HepG2 (cell line): Measurements from ENCODE around the gene NRAP. TPM values are rescaled to one million over a fixed set of nuclear protein-coding genes. Genes with fewer than 3 reads are reported as not detected.

Source experiments
- ARID5B ChIP-seq: IDR thresholded peaks from 2 replicates; pipeline ENCODE4 v1.4.0; 2020; ENCODE audit warnings: mild to moderate bottlenecking, missing genetic modification reagents
- GMEB2 ChIP-seq: IDR thresholded peaks from 2 replicates; pipeline ENCODE4 v1.6.1; 2016; ENCODE audit warnings: missing biosample characterization, missing genetic modification reagents, low read depth
- HDAC1 ChIP-seq: sonication (generic); formaldehyde crosslinking; IDR thresholded peaks from 2 replicates; pipeline ENCODE4 v1.5.1; 2020; ENCODE audit warnings: mild to moderate bottlenecking, missing genetic modification reagents
- HIC2 ChIP-seq: sonication (generic); formaldehyde crosslinking; IDR thresholded peaks from 2 replicates; pipeline ENCODE4 v1.9.0; 2022; ENCODE audit warnings: low read depth, missing genetic modification reagents
- HOXA9 ChIP-seq: sonication (generic); formaldehyde crosslinking; IDR thresholded peaks from 2 replicates; pipeline ENCODE4 v1.8.1; 2022; ENCODE audit warnings: missing genetic modification reagents, mild to moderate bottlenecking, moderate library complexity, borderline replicate concordance
- ISL2 ChIP-seq: sonication (generic); formaldehyde crosslinking; IDR thresholded peaks from 2 replicates; pipeline ENCODE4 v1.5.0; 2020; ENCODE audit warnings: missing genetic modification reagents
- MEF2D ChIP-seq: sonication (generic); formaldehyde crosslinking; IDR thresholded peaks from 2 replicates; pipeline ENCODE4 v1.5.1; 2020; ENCODE audit warnings: mild to moderate bottlenecking, missing genetic modification reagents
- NFATC3 ChIP-seq: sonication (generic); formaldehyde crosslinking; IDR thresholded peaks from 2 replicates; pipeline ENCODE4 v1.5.1; 2020; ENCODE audit warnings: mild to moderate bottlenecking, missing genetic modification reagents
- POLR2AphosphoS2 ChIP-seq: IDR thresholded peaks from 2 replicates; pipeline ENCODE4 v1.6.1; 2011; ENCODE audit warnings: low read depth, low read length, improper control_type of control experiment
- PRPF4 ChIP-seq: fragments of 200-400 bp; formaldehyde crosslinking; IDR thresholded peaks from 2 replicates; pipeline ENCODE4 v1.6.1; 2016; ENCODE audit warnings: low read length, low read depth; ENCODE audit not compliant: poor library complexity, severe bottlenecking
- SIX1 ChIP-seq: sonication (generic); formaldehyde crosslinking; IDR thresholded peaks from 2 replicates; pipeline ENCODE4 v1.4.0; 2020; ENCODE audit warnings: missing genetic modification reagents, borderline replicate concordance
- STAG1 ChIP-seq: sonication (generic); formaldehyde crosslinking; IDR thresholded peaks from 2 replicates; pipeline ENCODE4 v1.4.0; 2020; ENCODE audit warnings: missing genetic modification reagents
- ZBTB1 ChIP-seq: sonication (generic); formaldehyde crosslinking; IDR thresholded peaks from 2 replicates; pipeline ENCODE4 v1.4.0; 2020; ENCODE audit warnings: missing genetic modification reagents, borderline replicate concordance
- ZNF143 ChIP-seq: sonication (generic); formaldehyde crosslinking; IDR thresholded peaks from 2 replicates; pipeline ENCODE4 v1.4.0; 2020; ENCODE audit warnings: missing genetic modification reagents
- ZNF335 ChIP-seq: sonication (generic); formaldehyde crosslinking; IDR thresholded peaks from 2 replicates; pipeline ENCODE4 v1.4.0; 2020; ENCODE audit warnings: missing genetic modification reagents
- ZNF574 ChIP-seq: sonication (generic); formaldehyde crosslinking; IDR thresholded peaks from 2 replicates; pipeline ENCODE4 v1.4.0; 2020; ENCODE audit warnings: missing genetic modification reagents
- ZNF629 ChIP-seq: sonication (generic); formaldehyde crosslinking; conservative IDR thresholded peaks from 2 replicates; pipeline ENCODE4 v1.5.0; 2020; ENCODE audit warnings: missing genetic modification reagents
- ZNF768 ChIP-seq: sonication (generic); formaldehyde crosslinking; IDR thresholded peaks from 2 replicates; pipeline ENCODE4 v1.4.0; 2020; ENCODE audit warnings: missing genetic modification reagents
- ZNF777 ChIP-seq: sonication (generic); formaldehyde crosslinking; IDR thresholded peaks from 2 replicates; pipeline ENCODE4 v1.4.0; 2020; ENCODE audit warnings: missing genetic modification reagents
- ZSCAN30 ChIP-seq: sonication (generic); formaldehyde crosslinking; IDR thresholded peaks from 2 replicates; pipeline ENCODE4 v1.5.0; 2020; ENCODE audit warnings: mild to moderate bottlenecking, missing genetic modification reagents
- polyA plus RNA-seq, 8 experiments: library from polyadenylated mRNA; depleted of rRNA in 3 of 8; stranded (reverse) in 7 of 8; unstranded in 1 of 8; fragments of >200 nt; fragmentation: Illumina TruSeq in 4 of 8; extraction: Trizol in 4 of 8; gene quantifications; 2 replicates each; pipeline versions ENCODE4 v1.2.1 to v1.2.3, GENCODE V29; 2011 to 2016; ENCODE audit warnings: low read depth in 4 of 8, missing spikeins in 1 of 8, mixed read lengths in 1 of 8; ENCODE audit not compliant: insufficient read depth in 1 of 8
- total RNA-seq, 5 experiments: library from RNA; depleted of rRNA; stranded (reverse); fragments of >200 nt; fragmentation: Illumina TruSeq; extraction: Trizol; gene quantifications; 2 replicates each; pipeline ENCODE4 v1.2.3, GENCODE V29; 2016; ENCODE audit warnings: low read depth in 1 of 5

Gene NRAP
- total and polyA plus RNA-seq, 2 of the 13 experiments (the other 11 are each of a cell fraction or from before 2014, with no cell fraction given), result not detected

GRCh38 chr10:113680190-113681111 is 16.6 kb upstream of the NRAP start (continued):
- 0 out of 2 replicates have a peak, but pooled peaks have one; percentile 11 for TF ChIP-seq ARID5B (CRISPR knock-in tag)
- TF ChIP-seq HOXA9, result no peak
- TF ChIP-seq STAG1 (CRISPR knock-in tag), result no peak
- TF ChIP-seq ZNF335 (CRISPR knock-in tag), result no peak
- no peak for TF ChIP-seq ZNF143
- no peak for TF ChIP-seq SIX1 (CRISPR knock-in tag)
- no peak for TF ChIP-seq PRPF4
- peak; percentile 38; the same call in 1 of the 2 replicates for TF ChIP-seq ZNF629 (CRISPR knock-in tag)
- 0 out of 2 replicates have a peak, but pooled peaks have one; percentile 11 for TF ChIP-seq HIC2 (CRISPR knock-in tag)
- TF ChIP-seq ZSCAN30 (CRISPR knock-in tag), result no peak
- peak; percentile 37 for TF ChIP-seq ZNF777
- no peak for TF ChIP-seq MEF2D (CRISPR knock-in tag)
- TF ChIP-seq ZNF574 (CRISPR knock-in tag), result no peak
- no peak for TF ChIP-seq NFATC3
- TF ChIP-seq ISL2 (CRISPR knock-in tag), result 0 out of 2 replicates have a peak, but pooled peaks have one; percentile 14
- TF ChIP-seq HDAC1 (CRISPR knock-in tag), result no peak
- TF ChIP-seq ZNF768, result peak; percentile 98
- TF ChIP-seq ZBTB1, result no peak
- TF ChIP-seq POLR2AphosphoS2, result no peak
- no peak for TF ChIP-seq GMEB2
